HepG2 (cell line): ENCODE results near the gene FAM131A.

ENCODE experiments used
- CEBPG ChIP-seq: IDR thresholded peaks from 2 replicates; pipeline ENCODE4 v1.6.1; 2016
- TAF1 ChIP-seq: sonication (generic); formaldehyde crosslinking; IDR thresholded peaks from 2 replicates; pipeline ENCODE4 v1.4.0; 2020; ENCODE audit warnings: missing genetic modification reagents
- TCF12 ChIP-seq, 2 experiments: fragments of 450-650 bp in 1 of 2; sonication (generic) in 1 of 2; formaldehyde crosslinking in 1 of 2; IDR thresholded peaks; 2 replicates each; pipeline versions ENCODE4 v1.6.1 to v1.8.0; 2017 to 2022; ENCODE audit warnings: antibody characterized with exemption in 1 of 2, mild to moderate bottlenecking in 1 of 2, missing genetic modification reagents in 1 of 2, moderate library complexity in 1 of 2
- UBTF ChIP-seq: sonication (generic); formaldehyde crosslinking; IDR thresholded peaks from 2 replicates; pipeline ENCODE4 v1.4.0; 2020; ENCODE audit warnings: mild to moderate bottlenecking, missing genetic modification reagents
- ZBTB42 ChIP-seq: sonication (generic); formaldehyde crosslinking; IDR thresholded peaks from 2 replicates; pipeline ENCODE4 v1.5.0; 2020; ENCODE audit warnings: mild to moderate bottlenecking, missing genetic modification reagents
- ZNF878 ChIP-seq: sonication (generic); formaldehyde crosslinking; IDR thresholded peaks from 2 replicates; pipeline ENCODE4 v1.8.1; 2023; ENCODE audit warnings: mild to moderate bottlenecking, missing genetic modification reagents, moderate library complexity

DNA sequence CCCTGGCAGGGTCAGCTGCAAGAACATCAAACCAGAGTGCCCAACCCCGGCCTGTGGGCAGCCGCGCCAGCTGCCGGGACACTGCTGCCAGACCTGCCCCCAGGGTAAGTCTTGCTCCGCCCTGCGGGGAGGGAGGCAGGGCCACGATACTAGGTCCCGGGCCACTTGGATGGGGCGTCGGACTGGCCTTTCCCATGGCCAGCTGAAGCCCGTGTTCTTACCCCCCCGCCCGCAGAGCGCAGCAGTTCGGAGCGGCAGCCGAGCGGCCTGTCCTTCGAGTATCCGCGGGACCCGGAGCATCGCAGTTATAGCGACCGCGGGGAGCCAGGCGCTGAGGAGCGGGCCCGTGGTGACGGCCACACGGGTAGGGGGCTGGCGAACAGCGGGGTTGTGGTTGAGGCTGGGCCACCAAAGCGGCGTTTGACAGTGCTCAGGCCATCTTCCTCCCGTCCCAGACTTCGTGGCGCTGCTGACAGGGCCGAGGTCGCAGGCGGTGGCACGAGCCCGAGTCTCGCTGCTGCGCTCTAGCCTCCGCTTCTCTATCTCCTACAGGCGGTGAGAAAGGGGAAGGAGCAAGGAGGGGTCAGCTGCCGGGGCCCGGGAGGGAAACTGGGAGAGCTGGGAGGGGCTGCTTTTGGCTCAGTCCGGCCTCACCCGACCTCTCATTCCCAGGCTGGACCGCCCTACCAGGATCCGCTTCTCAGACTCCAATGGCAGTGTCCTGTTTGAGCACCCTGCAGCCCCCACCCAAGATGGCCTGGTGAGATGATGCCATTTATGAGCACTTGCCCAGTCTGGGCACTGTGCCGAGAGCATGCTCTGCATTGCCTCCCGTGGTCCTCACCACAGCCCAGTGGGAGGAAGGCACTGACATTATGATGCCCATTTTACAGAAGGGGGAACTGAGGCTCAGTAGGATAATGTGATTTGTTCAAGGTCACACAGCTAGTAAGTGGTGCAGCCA is 44.1 kb downstream of the FAM131A start:
- TF ChIP-seq TAF1 (CRISPR knock-in tag) (no peak), UBTF (no peak), ZBTB42 (CRISPR knock-in tag) (no peak), ZNF878 (CRISPR knock-in tag) (no peak), CEBPG (no peak), TCF12 (IDR thresholded peaks at IDR 0.05) (no peak), TCF12 (CRISPR knock-in tag; IDR thresholded peaks at IDR 0.05) (no peak)
